K562 (cell line): ENCODE data around the gene PUSL1. TPM values are rescaled to one million over a fixed set of nuclear protein-coding genes. Genes with fewer than 3 reads are reported as not detected.

Source experiments
- ATAC-seq: fragments of 200-7000 bp; cut with Tn5 transposase; 3 replicates; pipeline ENCODE4 v1.9.1; 2020; ENCODE audit warnings: moderate library complexity
- BruUV-seq: library from RNA; stranded (reverse); fragments of 400-500 nt; replicated peaks from 2 replicates; lab custom pipeline; 2021; lab: Mats Ljungman, UMichigan
- CTCF ChIA-PET: fragments of 300-600 bp; formaldehyde crosslinking; extraction: SDS; loops from one replicate; lab custom pipeline; 2021; ENCODE audit warnings: low intra/inter-chr PET ratio; lab: Yijun Ruan, JAX
- POLR2A ChIA-PET: fragments of 300-600, 350-650 bp; sonication (Branson Sonifier 250); formaldehyde crosslinking; extraction: SDS; loops from one replicate; lab custom pipeline; 2021; ENCODE audit warnings: antibody characterized with exemption, inconsistent platforms; lab: Yijun Ruan, JAX
- DNase-seq, 4 experiments: peaks; one replicate each; pipeline versions ENCODE4 v3.0.0 to v3.0.0-alpha.2; 2011 to 2018; ENCODE audit warnings: low spot score in 3 of 4, mixed read lengths in 3 of 4; ENCODE audit errors: extremely low read depth in 1 of 4
- FAIRE-seq: peaks from 2 replicates; lab custom pipeline; 2011; peaks lifted over from hg19 to GRCh38; lab: Jason Lieb, UNC
- H2AFZ ChIP-seq: 2 replicates; pipeline ENCODE4 v1.6.0; 2011; ENCODE audit warnings: low read depth, low read length, control low read depth, inconsistent platforms
- H3K27ac ChIP-seq: fragments of 200-600 bp; 3 replicates; pipeline ENCODE4 v1.8.0; 2011; ENCODE audit warnings: low read depth, mild to moderate bottlenecking, control low read depth, inconsistent platforms, low read length, moderate library complexity, mixed read lengths; ENCODE audit errors: extremely low read depth
- H3K27me3 ChIP-seq, 2 experiments: fragments of 300-600 bp in 1 of 2; 2 replicates in 1 of 2; 3 replicates in 1 of 2; pipeline versions ENCODE4 v1.6.0 to v1.8.0; 2011; ENCODE audit warnings: inconsistent platforms in 2 of 2, low read length in 2 of 2, mild to moderate bottlenecking in 1 of 2, mixed read lengths in 1 of 2, moderate library complexity in 1 of 2; ENCODE audit not compliant: control insufficient read depth in 2 of 2, insufficient read depth in 2 of 2
- H3K36me3 ChIP-seq: fragments of 300-600 bp; 3 replicates; pipeline ENCODE4 v1.8.0; 2011; ENCODE audit warnings: mild to moderate bottlenecking, low read length, inconsistent platforms; ENCODE audit not compliant: control insufficient read depth, insufficient read depth
- H3K4me1 ChIP-seq, 2 experiments: fragments of 200-600 bp in 1 of 2; replicated peaks in 1 of 2; 2 replicates in 1 of 2; 3 replicates in 1 of 2; pipeline versions ENCODE4 v1.5.1 to v1.8.0; 2011; ENCODE audit warnings: inconsistent platforms in 2 of 2, low read length in 2 of 2, mild to moderate bottlenecking in 1 of 2, mixed read lengths in 1 of 2, moderate library complexity in 1 of 2; ENCODE audit not compliant: control insufficient read depth in 2 of 2, insufficient read depth in 2 of 2
- H3K4me2 ChIP-seq: 2 replicates; pipeline ENCODE4 v1.6.1; 2011; ENCODE audit warnings: low read length, control low read depth, inconsistent platforms, mixed read lengths; ENCODE audit not compliant: insufficient read depth
- H3K4me3 ChIP-seq: fragments of 200-600 bp; sonication (generic), shearing (Covaris generic); 2 replicates; pipeline ENCODE4 v1.5.1; 2016; ENCODE audit warnings: control low read depth, inconsistent platforms
- H3K79me2 ChIP-seq: fragments of 200-600 bp; 3 replicates; pipeline ENCODE4 v1.8.0; 2011; ENCODE audit warnings: low read length, inconsistent platforms; ENCODE audit not compliant: control insufficient read depth, insufficient read depth
- H3K9ac ChIP-seq, 2 experiments: 2 replicates each; pipeline versions ENCODE4 v1.6.0 to v1.6.1; 2011; ENCODE audit warnings: low read depth in 2 of 2, low read length in 2 of 2, control low read depth in 1 of 2, inconsistent platforms in 1 of 2, mild to moderate bottlenecking in 1 of 2, mixed read lengths in 1 of 2; ENCODE audit not compliant: insufficient read depth in 1 of 2
- H3K9me1 ChIP-seq: one replicate; pipeline ENCODE4 v1.6.0; 2011; ENCODE audit warnings: inconsistent platforms, mild to moderate bottlenecking, low read length, moderate library complexity; ENCODE audit not compliant: control insufficient read depth, insufficient read depth
- H3K9me3 ChIP-seq: replicated peaks from 2 replicates; pipeline ENCODE4 v1.5.1; 2011; ENCODE audit warnings: low read depth, low read length, inconsistent platforms; ENCODE audit not compliant: control insufficient read depth, insufficient read depth
- H4K20me1 ChIP-seq: replicated peaks from 2 replicates; pipeline ENCODE4 v1.6.1; 2011; ENCODE audit warnings: low read length, inconsistent platforms, mixed read lengths; ENCODE audit not compliant: control insufficient read depth, insufficient read depth
- CAMTA2 ChIP-seq: fragments of 250-450 bp; sonication (Bioruptor Pico); conservative IDR thresholded peaks from 2 replicates; pipeline ENCODE4 v1.5.1; 2022
- CBFB ChIP-seq: sonication (generic); formaldehyde crosslinking; IDR thresholded peaks from 2 replicates; pipeline ENCODE4 v1.4.0; 2020; ENCODE audit warnings: mild to moderate bottlenecking, missing genetic modification reagents
- CTBP1 ChIP-seq: fragments of 450-650 bp; IDR thresholded peaks from 2 replicates; pipeline ENCODE4 v1.6.1; 2016; ENCODE audit warnings: borderline replicate concordance
- PTTG1 ChIP-seq: fragments of 450-650 bp; IDR thresholded peaks from 2 replicates; pipeline ENCODE4 v1.6.1; 2016; ENCODE audit warnings: low read depth, mild to moderate bottlenecking, missing genetic modification characterization, missing compliant biosample characterization
- SIN3A ChIP-seq, 2 experiments: fragments of 150-350 bp in 1 of 2; IDR thresholded peaks; 2 replicates each; pipeline ENCODE4 v1.6.1; 2011 to 2016; ENCODE audit warnings: borderline replicate concordance in 2 of 2, low read depth in 2 of 2, low read length in 2 of 2, mild to moderate bottlenecking in 2 of 2, moderate library complexity in 2 of 2; ENCODE audit not compliant: control insufficient read depth in 1 of 2
- ZNF124 ChIP-seq: sonication (generic); formaldehyde crosslinking; IDR thresholded peaks from 2 replicates; pipeline ENCODE4 v1.8.1; 2022; ENCODE audit warnings: missing genetic modification reagents
- WGBS: fragments of 100-300 bp; shearing (Covaris generic); methylation state at CpG from one replicate; pipeline ENCODE4 v1.1.6; 2016; ENCODE audit warnings: low coverage, mixed read lengths; ENCODE audit not compliant: insufficient coverage; ENCODE audit errors: missing lambda C conversion rate; 5-methylcytosine and 5-hydroxymethylcytosine counted together
- in situ Hi-C: fragments of 300-500 bp; cut with MboI; formaldehyde crosslinking; loops from 4 replicates; pipeline ENCODE4 v1.15.0; 2018; ENCODE audit warnings: inconsistent platforms, mixed read lengths
- intact Hi-C: fragments of 100-400 bp; cut with micrococcal nuclease; formaldehyde crosslinking; loops from 2 replicates; pipeline ENCODE4 v1.14.2; 2022
- polyA plus RNA-seq, 8 experiments: library from polyadenylated mRNA; depleted of rRNA in 4 of 8; stranded (reverse) in 5 of 8; unstranded in 3 of 8; fragments of >200 nt; fragmentation: Nextera tagmentation in 2 of 8; fragmentation: Illumina TruSeq in 1 of 8; extraction: Ambion mirVana in 2 of 8; extraction: Trizol in 1 of 8; gene quantifications; 2 replicates each; pipeline versions ENCODE4 v1.2.1 to v1.2.3, GENCODE V29; 2011 to 2014; ENCODE audit warnings: inconsistent platforms in 1 of 8, missing spikeins in 1 of 8
- total RNA-seq, 7 experiments: library from RNA; depleted of rRNA in 6 of 7; stranded (reverse); fragments of >200 nt in 6 of 7; fragmentation: Illumina TruSeq in 2 of 7; extraction: Trizol in 2 of 7; gene quantifications; 2 replicates each; pipeline versions ENCODE4 v1.2.1 to v1.2.3, GENCODE V29; 2011 to 2021; ENCODE audit warnings: low replicate concordance in 1 of 7

PUSL1 gene
- total and polyA plus RNA-seq, 9 of the 15 experiments (the other 6 are each of a cell fraction or from before 2014, with no cell fraction given), result 0.62 to 86.9 (median 13.6) TPM

GRCh38 chr1:1291548-1292441 is 16.6 kb upstream of the PUSL1 start (continued):
- TF ChIP-seq ZNF124, result peak; percentile 50; the same call in 1 of the 2 replicates
- TF ChIP-seq CAMTA2 (CRISPR knock-in tag), result 0 out of 2 replicates have a peak, but pooled peaks have one; percentile 81
- peak; percentile 58; the same call in 1 of the 2 replicates for TF ChIP-seq CTBP1

- BruUV-seq, result no TSS peak
- ATAC-seq, result no peak
- Histone ChIP-seq H3K27ac (no peak overlapping the region), H4K20me1 (peaks cover 16% of the 10 kb centered on the region; the same call in 1 of the 2 replicates), H3K9ac (no peak overlapping the region), H3K27me3 (peaks cover under 1 to 14% of the 10 kb centered on the region in 2 experiments; a peak in 3 of 5 replicates), H2AFZ (no peak overlapping the region), H3K79me2 (no peaks in the 10 kb centered on the region), H3K4me3 (no peak overlapping the region), H3K4me2 (no peak overlapping the region), H3K9me1 (peaks cover 8% of the 10 kb centered on the region), H3K36me3 (peaks cover 10% of the 10 kb centered on the region; the same call in 1 of the 3 replicates), H3K4me1 (peaks cover 5 to 81% of the 10 kb centered on the region in 2 experiments; a peak in 3 of 5 replicates), H3K9me3 (no peaks in the 10 kb centered on the region)
- ChIA-PET CTCF (interaction anchor here (0.5 to 1.3 kb wide), 4 partner anchors 170 to 404 kb away, joined by 4 to 6 read pairs (median 6); no protein-coding TSS in a partner anchor), POLR2A (interaction anchor here (0.6 to 1.5 kb wide), 7 partner anchors 12 to 24 kb away, joined by 3 to 6 read pairs (median 3); partner anchors contain the start of gene SCNN1D)
- TF ChIP-seq CBFB (CRISPR knock-in tag), result no peak
- 0 out of 4 replicates have a peak, but pooled peaks of 1 of the 2 experiments have one; percentile 2 for TF ChIP-seq SIN3A (IDR thresholded peaks at IDR 0.05; ENCODE audit: borderline replicate concordance in 2 of 2, control insufficient read depth in 1 of 2, low read depth in 2 of 2, low read length in 2 of 2)
- TF ChIP-seq PTTG1 (tag), result no peak
- WGBS, result 77% methylated on average over 8 of the region's 9 CpGs
- DNase-seq, result no peak
- intact Hi-C loops (loop anchor here (2.0 to 10.0 kb wide), 2 partner anchors 176 to 308 kb away; partner anchors contain the start of genes C1orf159 and PERM1), in situ Hi-C loops (no loop called here)
- FAIRE-seq, result no peak
Measured at GRCh38 chr1:1292442-1292779, 16.0 kb upstream of the PUSL1 start.
